HG02571 (cell line): ENCODE data around the gene EXOC3.
"Not testable (repeated sequence)": the region's sequence is repeated elsewhere in the genome, so short reads cannot be mapped to it uniquely, and the experiment has no call there.

Experiments used
- ATAC-seq: cut with Tn5 transposase; IDR thresholded peaks from one replicate; pipeline ENCODE4 v1.9.1; 2021; ENCODE audit warnings: mild to moderate bottlenecking, moderate library complexity; ENCODE audit not compliant: unreplicated experiment

The EXOC3 gene

DNA sequence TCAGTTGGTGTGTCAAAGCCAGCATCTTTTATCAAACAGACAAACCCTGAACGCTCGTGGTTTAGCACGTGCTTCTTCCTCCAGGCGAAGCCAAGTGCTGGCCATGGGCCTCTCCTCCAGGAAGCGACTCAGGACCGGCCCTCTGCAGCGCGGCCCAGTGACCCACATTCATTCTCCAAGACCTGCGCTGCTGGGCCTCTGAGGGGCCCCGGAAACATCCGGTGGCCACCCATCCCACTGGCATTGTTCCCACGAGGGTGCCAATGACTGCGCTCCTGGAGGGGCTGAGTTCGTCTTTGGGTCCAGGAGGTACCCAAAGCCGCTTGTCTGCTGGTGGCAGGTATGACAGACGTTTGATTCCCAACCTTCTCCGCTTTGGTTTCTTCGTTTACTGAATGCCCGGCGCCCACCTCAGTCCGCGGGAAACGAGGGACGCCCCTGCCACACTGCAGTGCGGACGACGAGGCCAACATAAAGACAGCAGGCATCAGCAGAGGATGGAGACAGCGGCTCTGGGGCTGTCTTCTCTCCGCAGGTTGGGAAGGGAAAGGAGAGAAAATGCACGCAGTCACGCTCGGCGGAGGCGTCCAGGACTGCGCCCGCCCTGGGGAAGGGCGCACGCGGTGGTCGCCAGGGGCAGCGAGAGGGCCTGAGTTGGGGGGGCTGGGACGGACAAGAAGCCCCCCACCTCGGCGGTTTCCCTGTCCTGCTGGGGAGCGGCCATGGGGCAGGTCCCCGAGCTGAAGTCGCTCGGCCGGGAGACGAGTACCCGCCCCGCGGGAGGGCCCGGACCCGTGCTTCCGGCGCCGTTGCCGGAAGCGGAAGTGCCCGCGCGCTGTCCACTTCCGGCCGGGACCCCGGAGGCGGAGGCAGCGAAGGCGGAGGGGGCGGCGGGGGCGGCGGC is at the start of gene EXOC3:
EXOC3 (plus strand) TSS at position 842 of the 904 bp plus-strand sequence. CDS start 3,030 bp downstream, outside the sequence.
- peak; percentile 89 for ATAC-seq

DNA sequence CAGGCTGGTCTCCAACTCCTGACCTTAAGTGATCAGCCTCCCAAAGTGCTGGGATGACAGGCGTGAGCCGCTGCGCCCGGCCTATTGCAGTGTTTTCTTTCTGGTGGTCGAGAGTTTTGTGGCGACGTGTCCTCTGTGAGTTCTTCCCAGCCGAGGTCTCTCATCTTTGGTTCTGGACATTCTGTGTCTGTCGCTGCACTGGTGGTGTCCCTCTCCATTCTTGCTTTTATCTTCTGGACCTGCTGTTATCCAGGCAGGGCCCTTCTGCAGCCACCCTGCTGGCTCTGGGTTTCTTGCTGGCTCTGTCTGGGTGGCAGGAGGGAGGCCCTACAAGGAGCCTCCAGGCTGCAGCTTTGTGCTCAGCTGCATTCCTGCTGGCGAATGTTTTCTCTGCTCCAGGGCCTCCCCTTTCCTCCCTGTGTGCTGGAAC is 49.1 kb upstream of the EXOC3 start:
- ATAC-seq: no peak

GRCh38 chr5:394671-395155 is 48.3 kb upstream of the EXOC3 start:
- ATAC-seq: no peak

- no peak for ATAC-seq
These were observed 47.6 kb upstream of the EXOC3 start for GRCh38 chr5:395156-395920.

- ATAC-seq: no peak
These were observed 47.0 kb upstream of the EXOC3 start for GRCh38 chr5:395921-396530.

- ATAC-seq: no peak
These were observed 46.4 kb upstream of the EXOC3 start for GRCh38 chr5:396531-396961.

DNA sequence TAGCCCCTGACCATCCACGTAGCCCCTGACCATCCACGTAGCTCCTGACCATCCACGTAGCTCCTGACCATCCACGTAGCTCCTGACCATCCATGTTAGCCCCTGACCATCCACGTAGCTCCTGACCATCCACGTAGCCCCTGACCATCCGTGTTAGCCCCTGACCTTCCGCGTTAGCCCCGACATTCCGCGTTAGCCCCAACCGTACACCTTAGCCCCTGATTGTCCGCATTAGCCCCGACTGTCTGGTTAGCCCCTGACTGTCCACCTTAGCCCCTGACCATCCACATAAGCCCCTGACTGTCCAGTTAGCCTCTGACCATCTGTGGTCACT is 44.9 kb upstream of the EXOC3 start:
- ATAC-seq: not testable (repeated sequence)

DNA sequence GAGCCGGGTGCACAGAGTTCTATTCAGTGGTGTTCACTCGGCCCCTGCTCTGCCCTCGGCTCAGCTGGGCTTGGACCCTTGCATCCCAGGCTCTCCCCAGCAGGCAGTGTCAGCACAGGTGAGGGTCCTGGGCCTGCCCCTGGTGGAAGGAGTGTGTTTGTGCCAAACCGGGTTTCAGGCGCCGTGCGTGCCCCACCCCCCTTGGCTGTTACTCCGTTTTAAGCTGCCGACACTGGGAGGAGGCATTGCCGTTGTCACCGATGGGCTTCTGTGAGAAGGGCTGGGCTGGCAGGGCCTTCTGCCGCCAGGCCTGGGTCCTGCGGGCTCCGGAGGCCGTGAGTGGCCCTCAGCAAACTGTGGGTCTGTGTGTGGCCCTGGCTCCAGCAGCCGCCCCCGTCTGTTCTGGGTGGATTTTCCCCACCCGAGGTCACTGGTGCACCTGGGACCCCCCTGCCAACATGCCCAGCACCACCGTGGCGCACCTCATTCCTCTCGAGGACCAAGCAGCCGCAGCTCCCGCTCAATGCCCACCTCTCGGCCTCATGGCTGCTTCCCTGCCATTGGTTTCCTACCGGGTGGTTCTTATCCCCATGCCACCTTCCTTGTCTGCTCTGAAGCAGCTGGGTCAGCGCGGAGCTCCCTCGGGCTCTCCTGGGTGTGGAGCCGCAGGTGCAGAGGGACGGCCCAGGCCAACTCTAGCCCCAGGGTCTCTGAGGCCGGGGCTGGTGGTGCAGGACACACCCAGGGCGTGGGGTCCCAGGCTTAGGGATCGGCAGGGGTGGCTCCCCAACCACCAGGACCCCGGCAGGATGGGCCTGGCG is 44.3 kb upstream of the EXOC3 start:
- ATAC-seq: no peak

DNA sequence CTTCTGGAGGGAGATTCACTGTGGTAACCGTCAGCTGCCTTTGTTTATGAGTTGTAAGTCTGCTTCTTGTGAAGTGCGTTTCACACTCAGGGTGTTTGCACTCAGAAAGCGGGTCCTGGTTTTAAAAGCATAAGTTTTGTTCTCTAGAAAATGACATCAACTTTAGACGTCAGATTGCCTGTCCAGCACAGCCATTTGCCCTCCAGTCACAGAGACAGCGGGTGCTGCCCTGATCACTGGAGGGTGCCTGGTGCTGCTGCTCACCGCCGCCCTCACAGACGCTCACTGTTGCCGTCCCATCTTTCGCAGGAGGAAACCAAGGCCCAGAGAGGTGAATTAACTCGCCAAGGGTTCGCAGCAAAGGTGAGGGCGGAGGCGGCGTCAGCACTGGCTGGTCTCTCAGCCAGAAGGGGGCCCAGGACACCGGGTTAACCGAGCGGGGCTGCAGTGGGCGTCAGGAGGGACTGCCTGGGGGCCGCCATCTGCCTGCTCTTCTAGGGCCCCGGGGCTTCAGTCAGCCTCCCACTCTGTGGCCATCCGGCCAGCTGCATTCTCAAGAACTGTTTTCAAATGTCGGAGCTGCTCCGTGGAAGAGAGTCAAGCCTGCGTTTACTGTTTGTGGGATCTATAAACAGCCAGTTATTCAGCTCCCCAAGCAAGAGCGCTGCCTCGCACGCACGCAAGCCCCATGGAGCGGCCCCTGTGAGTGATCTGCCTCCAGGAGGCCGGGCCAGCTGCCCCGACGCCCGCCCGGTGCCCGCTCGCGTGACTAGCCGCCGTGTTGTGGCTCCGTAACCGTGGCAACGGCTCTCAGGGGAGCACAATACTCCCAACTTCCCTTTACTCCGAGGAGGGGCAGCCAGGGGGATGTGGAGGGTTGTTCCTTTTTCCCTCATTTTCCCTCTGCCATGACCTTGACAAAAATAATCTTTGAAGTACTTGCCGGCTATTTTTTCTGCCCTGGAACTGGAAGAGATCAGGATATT is 43.4 kb upstream of the EXOC3 start:
- ATAC-seq: peak; percentile 75

- ATAC-seq: no peak
These were observed 42.5 kb upstream of the EXOC3 start for GRCh38 chr5:400282-401145.

- no peak for ATAC-seq
These were observed 41.6 kb upstream of the EXOC3 start for GRCh38 chr5:401146-402034.

DNA sequence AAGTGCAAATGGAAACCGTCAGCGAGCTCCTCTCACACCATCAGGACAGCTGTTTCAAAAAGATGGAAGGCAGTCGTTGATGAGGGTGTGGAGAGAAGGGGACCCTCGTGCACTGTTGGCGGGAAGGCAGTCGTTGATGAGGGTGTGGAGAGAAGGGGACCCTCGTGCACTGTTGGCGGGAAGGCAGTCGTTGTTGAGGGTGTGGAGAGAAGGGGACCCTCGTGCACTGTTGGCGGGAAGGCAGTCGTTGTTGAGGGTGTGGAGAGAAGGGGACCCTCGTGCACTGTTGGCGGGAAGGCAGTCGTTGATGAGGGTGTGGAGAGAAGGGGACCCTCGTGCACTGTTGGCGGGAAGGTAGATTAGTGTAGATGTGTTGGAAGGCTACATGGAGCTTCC is 40.8 kb upstream of the EXOC3 start:
- ATAC-seq: not testable (repeated sequence)

GRCh38 chr5:402615-403359 is 40.2 kb upstream of the EXOC3 start:
- peak; percentile 38 for ATAC-seq

DNA sequence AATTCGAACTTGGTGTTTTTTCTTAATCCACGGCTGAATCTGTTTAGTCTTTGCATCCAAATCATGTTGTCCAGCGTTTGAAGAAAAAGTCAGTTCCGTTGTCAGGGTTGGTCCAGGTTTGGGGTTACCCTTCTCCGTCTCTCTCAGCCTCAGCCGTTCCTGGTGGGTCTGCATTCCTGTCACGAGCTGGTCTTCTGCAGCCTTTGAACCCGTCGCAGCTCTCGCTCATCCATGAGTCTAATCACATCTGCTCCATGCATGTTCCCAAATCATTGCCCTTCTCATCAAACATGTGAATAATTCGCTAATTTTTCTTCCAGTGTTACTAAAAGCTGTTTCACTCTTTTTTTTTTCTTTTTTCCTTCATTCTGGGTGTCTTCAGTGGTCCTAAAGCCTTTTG is 39.0 kb upstream of the EXOC3 start:
- ATAC-seq: no peak

- ATAC-seq: no peak
These were observed 38.2 kb upstream of the EXOC3 start for GRCh38 chr5:404666-405241.

- ATAC-seq: no peak
These were observed 37.6 kb upstream of the EXOC3 start for GRCh38 chr5:405421-405820.
